Sigmoid colon (tissue), 7 donors: ENCODE data around the gene MANBA. TPM values are rescaled to one million over a fixed set of nuclear protein-coding genes. Genes with fewer than 3 reads are reported as not detected.

ENCODE experiments used
- DNase-seq: peaks from one replicate; pipeline ENCODE4 v3.0.0-alpha.2; 2019
- H3K27ac ChIP-seq, 4 donors: fragments of 200-600 bp; sonication (generic); one replicate each; pipeline ENCODE4 v1.5.1; 2016 to 2019; ENCODE audit warnings: mild to moderate bottlenecking in 1 of 4
- H3K27me3 ChIP-seq, 3 donors: fragments of 200-600 bp; sonication (generic); one replicate each; pipeline ENCODE4 v1.5.1; 2019; ENCODE audit warnings: mild to moderate bottlenecking in 1 of 3
- H3K36me3 ChIP-seq, 4 donors: fragments of 200-600 bp; sonication (generic); one replicate each; pipeline ENCODE4 v1.5.1; 2016 to 2019
- H3K4me1 ChIP-seq, 4 donors: fragments of 200-600 bp; sonication (generic); one replicate each; pipeline ENCODE4 v1.5.1; 2017 to 2019
- H3K4me3 ChIP-seq, 4 donors: fragments of 200-600 bp; sonication (generic); one replicate each; pipeline ENCODE4 v1.5.1; 2017 to 2019; ENCODE audit warnings: mild to moderate bottlenecking in 2 of 4, moderate library complexity in 1 of 4
- H3K9me3 ChIP-seq, 4 donors: fragments of 200-600 bp in 3 of 4; sonication (generic) in 3 of 4; one replicate each; pipeline versions ENCODE4 v1.5.1 to v1.6.1; 2013 to 2019
- EP300 ChIP-seq, 4 donors: sonication (generic); formaldehyde crosslinking; IDR thresholded peaks; one replicate each; pipeline ENCODE4 v1.6.1; 2017; ENCODE audit warnings: antibody characterized with exemption in 4 of 4
- POLR2A ChIP-seq, 2 donors: fragments of 450-650 bp; IDR thresholded peaks; one replicate each; pipeline ENCODE4 v1.6.1; 2016; ENCODE audit warnings: antibody characterized with exemption in 2 of 2, mild to moderate bottlenecking in 2 of 2, moderate library complexity in 2 of 2
- POLR2AphosphoS5 ChIP-seq, 4 donors: sonication (generic); formaldehyde crosslinking; IDR thresholded peaks; one replicate each; pipeline ENCODE4 v1.6.1; 2017; ENCODE audit warnings: antibody characterized with exemption in 4 of 4
- WGBS, 2 donors: extraction: QIAGEN DNeasy Blood & Tissue Kit; methylation state at CpG; one replicate each; pipeline ENCODE4 v1.1.7; 2013; 5-methylcytosine and 5-hydroxymethylcytosine counted together
- intact Hi-C: fragments of 100-400 bp; cut with DNase I; formaldehyde crosslinking; loops from one replicate; pipeline ENCODE4 v1.15.1; 2023
- polyA plus RNA-seq, 3 donors: library from polyadenylated mRNA; stranded (reverse); fragments of 200-250 nt; gene quantifications; one replicate each; pipeline ENCODE4 v1.2.3, GENCODE V29; 2013
- total RNA-seq, 4 donors: library from RNA; depleted of rRNA; stranded (reverse); fragments of >200 nt; gene quantifications; one replicate each; pipeline ENCODE4 v1.1.0, GENCODE V29; 2016
- TF ChIP-seq, protein P1 (sequence below), 4 experiments: fragments of 450-650 bp in 3 of 4; fragments of 200-600 bp in 1 of 4; IDR thresholded peaks; one replicate each; pipeline ENCODE4 v1.5.1; 2016 to 2019; ENCODE audit warnings: antibody characterized with exemption in 4 of 4, mild to moderate bottlenecking in 3 of 4, moderate library complexity in 2 of 4
- donor health status: healthy with polysubstance abuse.
- donor health status: Bipolar disorder and iron deficiency.
- donor health status: healthy.

The MANBA gene
- total and polyA plus RNA-seq, 7 donors = 8.4 to 47.4 (median 25.3) TPM

DNA sequence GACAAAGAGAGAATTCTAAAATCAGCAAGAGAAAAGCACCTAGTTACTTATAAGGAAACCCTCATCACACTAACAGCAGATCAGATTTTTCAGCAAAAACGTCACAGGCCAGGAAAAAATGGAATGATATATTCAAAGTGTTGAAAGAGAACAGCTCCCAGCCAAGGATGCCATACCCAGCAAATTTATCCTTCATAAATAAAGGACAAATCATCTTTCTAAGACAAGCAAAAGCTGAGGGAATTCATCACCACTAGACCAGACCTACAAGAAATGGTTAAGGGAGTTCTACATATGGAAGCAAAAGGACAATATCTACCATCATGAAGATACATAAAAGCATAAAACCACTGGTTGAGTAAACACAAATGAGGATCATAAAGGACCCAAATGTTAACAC lies 53.6 kb downstream of the MANBA start:
- no peaks in the 10 kb centered on the region for H3K36me3 ChIP-seq
- no peak overlapping the region for H3K27ac ChIP-seq
- intact Hi-C loops = no loop called here
- no peaks in the 10 kb centered on the region for H3K27me3 ChIP-seq
- no peak overlapping the region for H3K4me3 ChIP-seq
- H3K9me3 ChIP-seq = no peaks in the 10 kb centered on the region
- 86 to 98% methylated on average over 1 of the region's 1 CpG for WGBS, 2 donors
- no peak for DNase-seq
- no peaks in the 10 kb centered on the region for H3K4me1 ChIP-seq
- TF ChIP-seq POLR2AphosphoS5 (IDR thresholded peaks at IDR 0.05) = no peak
- no peak for TF ChIP-seq POLR2A (IDR thresholded peaks at IDR 0.05)
- TF ChIP-seq EP300 (IDR thresholded peaks at IDR 0.05) = no peak
- TF ChIP-seq, protein P1, sequence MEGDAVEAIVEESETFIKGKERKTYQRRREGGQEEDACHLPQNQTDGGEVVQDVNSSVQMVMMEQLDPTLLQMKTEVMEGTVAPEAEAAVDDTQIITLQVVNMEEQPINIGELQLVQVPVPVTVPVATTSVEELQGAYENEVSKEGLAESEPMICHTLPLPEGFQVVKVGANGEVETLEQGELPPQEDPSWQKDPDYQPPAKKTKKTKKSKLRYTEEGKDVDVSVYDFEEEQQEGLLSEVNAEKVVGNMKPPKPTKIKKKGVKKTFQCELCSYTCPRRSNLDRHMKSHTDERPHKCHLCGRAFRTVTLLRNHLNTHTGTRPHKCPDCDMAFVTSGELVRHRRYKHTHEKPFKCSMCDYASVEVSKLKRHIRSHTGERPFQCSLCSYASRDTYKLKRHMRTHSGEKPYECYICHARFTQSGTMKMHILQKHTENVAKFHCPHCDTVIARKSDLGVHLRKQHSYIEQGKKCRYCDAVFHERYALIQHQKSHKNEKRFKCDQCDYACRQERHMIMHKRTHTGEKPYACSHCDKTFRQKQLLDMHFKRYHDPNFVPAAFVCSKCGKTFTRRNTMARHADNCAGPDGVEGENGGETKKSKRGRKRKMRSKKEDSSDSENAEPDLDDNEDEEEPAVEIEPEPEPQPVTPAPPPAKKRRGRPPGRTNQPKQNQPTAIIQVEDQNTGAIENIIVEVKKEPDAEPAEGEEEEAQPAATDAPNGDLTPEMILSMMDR (IDR thresholded peaks at IDR 0.05) = no peak

DNA sequence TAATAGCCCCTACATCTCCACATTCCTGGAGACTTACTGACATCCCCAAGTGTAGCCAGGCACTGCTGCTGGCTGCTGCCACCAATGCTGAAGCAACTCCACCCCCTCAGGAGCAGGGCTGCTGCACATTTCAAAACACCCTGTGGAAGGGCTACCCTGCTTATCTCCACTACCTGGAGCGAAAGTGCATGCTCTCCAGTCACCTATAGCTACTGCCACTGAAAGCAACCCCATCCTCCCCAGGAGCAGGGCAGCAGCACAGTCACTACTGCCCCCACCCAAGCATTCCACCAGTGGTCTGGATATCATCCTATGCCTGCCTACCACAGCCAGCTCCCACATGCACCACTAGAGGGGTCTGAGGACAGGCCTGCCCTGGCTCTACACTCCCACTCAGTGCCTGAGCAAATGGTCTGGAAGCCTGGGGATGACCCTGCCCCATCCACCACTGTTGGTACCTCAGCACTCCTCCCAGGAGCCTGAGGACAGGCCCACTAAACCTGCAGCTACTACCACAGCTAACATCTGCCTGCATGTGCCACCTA lies 55.3 kb downstream of the MANBA start:
- no peak for TF ChIP-seq POLR2A (IDR thresholded peaks at IDR 0.05)
- no peaks in the 10 kb centered on the region for H3K36me3 ChIP-seq
- no peak for DNase-seq
- H3K4me1 ChIP-seq = no peaks in the 10 kb centered on the region
- H3K27me3 ChIP-seq = no peaks in the 10 kb centered on the region
- WGBS, 2 donors = 91 to 98% methylated on average over 1 of the region's 1 CpG
- no peak overlapping the region for H3K27ac ChIP-seq
- no peaks in the 10 kb centered on the region for H3K9me3 ChIP-seq
- no peak overlapping the region for H3K4me3 ChIP-seq
- intact Hi-C loops = no loop called here

DNA sequence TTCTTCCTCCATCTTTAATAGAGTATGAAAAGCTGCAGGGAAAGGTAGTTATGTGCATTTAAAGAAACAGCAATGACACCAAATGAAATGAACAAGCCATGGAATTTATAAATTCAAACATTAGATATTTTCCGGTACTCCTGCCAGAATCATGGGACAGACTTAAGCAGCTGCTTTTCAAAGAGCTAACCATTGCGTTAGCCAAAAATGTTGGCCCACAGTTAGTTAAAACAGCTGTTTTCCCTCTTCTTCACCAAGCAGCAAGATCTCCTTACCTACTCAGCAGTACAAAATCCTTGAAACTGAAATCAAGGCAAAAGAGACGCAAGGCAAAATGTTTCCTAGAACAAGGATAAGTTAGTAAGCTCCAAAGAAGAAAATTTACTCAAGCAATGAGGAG lies 64.0 kb downstream of the MANBA start:
- TF ChIP-seq EP300 (IDR thresholded peaks at IDR 0.05) (no peak), POLR2AphosphoS5 (IDR thresholded peaks at IDR 0.05) (peak in 3 of 4 donors; percentile 28 to 44 (median 34))
- Histone ChIP-seq H3K27me3 (no peaks in the 10 kb centered on the region), H3K36me3 (no peaks in the 10 kb centered on the region), H3K4me3 (no peak overlapping the region), H3K9me3 (no peaks in the 10 kb centered on the region), H3K27ac (peak overlapping the region; percentile 8 to 43 (median 22)), H3K4me1 (no peaks in the 10 kb centered on the region)
- DNase-seq = no peak
- WGBS, 2 donors = 76 to 88% methylated on average over 3 of the region's 3 CpGs
- intact Hi-C loops = no loop called here

DNA sequence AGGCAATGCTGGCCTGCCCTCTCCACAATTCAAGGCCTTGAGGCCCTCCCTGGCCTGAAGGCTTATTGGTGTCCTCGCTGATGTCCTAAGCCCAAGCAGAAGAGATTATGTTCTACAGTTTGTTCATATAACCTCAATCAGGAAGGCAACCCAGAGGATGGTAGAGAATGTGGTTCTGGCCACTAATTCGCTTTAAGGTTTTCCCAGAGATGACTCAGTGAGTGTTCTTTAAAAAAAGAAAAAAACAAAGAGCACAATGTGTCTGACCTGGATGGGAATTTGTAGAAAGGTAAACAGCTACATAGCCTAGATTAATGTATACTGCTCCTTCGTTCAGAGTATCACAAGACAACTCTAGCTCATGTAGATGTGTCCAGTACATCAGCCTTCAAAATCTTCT lies 66.0 kb downstream of the MANBA start:
- Histone ChIP-seq H3K4me3 (no peak overlapping the region), H3K36me3 (peaks cover 0 to 9% (median 0%) of the 10 kb centered on the region in 4 donors), H3K4me1 (no peaks in the 10 kb centered on the region), H3K27ac (no peak overlapping the region), H3K9me3 (no peaks in the 10 kb centered on the region), H3K27me3 (no peaks in the 10 kb centered on the region)
- no peak for TF ChIP-seq EP300 (IDR thresholded peaks at IDR 0.05)
- no peak for TF ChIP-seq POLR2AphosphoS5 (IDR thresholded peaks at IDR 0.05)
- no peak for TF ChIP-seq POLR2A (IDR thresholded peaks at IDR 0.05)
- TF ChIP-seq, protein P1 (IDR thresholded peaks at IDR 0.05) = no peak
- intact Hi-C loops = no loop called here
- no peak for DNase-seq
- whole genome bisulfite sequencing, 2 donors = 87 to 92% methylated on average over 3 of the region's 3 CpGs

DNA sequence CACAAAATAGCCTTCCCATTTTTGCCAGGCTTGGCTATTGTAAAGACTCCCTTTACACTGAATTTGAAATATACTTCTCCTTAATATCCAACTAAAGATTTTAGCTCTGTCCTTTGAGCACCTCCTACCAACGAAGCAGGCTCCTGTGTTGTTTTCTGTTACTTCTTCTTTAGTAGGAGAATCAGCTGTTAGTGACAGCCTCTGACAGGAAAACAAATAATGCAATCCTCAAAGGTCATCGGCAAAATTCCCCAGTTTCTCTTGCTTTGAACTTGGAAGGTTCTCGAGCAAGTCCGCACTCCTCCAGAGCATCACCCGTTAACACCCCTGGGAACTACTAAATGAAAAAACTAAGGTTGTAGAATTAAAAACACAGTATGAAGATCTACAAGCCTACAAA lies 66.9 kb downstream of the MANBA start:
- Histone ChIP-seq H3K27ac (no peak overlapping the region), H3K9me3 (no peaks in the 10 kb centered on the region), H3K36me3 (peaks cover 0 to 16% (median 0%) of the 10 kb centered on the region in 4 donors), H3K27me3 (no peaks in the 10 kb centered on the region), H3K4me3 (no peak overlapping the region), H3K4me1 (no peaks in the 10 kb centered on the region)
- no peak for TF ChIP-seq POLR2AphosphoS5 (IDR thresholded peaks at IDR 0.05)
- TF ChIP-seq, protein P1 (IDR thresholded peaks at IDR 0.05) = no peak
- no peak for TF ChIP-seq POLR2A (IDR thresholded peaks at IDR 0.05)
- no peak for TF ChIP-seq EP300 (IDR thresholded peaks at IDR 0.05)
- intact Hi-C loops = no loop called here
- 93 to 95% methylated on average over 5 of the region's 5 CpGs for WGBS, 2 donors
- DNase-seq = no peak

DNA sequence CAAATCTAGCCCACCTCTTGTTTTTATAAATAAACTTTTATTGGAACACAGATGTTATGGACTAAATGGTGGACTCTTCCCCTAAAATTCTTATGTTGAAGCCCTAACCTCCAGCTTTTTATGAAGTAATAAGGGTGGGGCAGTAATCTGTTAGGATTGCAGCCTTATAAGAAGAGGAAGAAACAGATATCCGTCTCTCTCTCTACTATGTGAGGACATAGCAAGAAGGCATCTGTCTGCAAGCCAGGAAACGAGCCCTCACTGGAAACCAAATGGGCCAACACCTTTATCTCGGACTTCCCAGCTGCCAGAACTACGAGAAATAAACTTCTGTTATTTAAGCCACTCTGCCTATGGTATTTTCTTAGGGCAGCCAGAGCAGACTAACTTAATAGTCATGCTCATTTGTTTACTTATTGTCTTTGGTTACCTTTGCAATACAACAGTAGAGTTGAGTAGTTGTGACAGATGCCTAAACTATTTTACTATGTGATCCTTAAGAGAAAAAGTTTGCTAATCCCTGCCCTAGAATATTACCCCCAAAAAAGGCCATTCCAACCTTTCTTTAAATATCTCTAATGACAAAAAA lies 67.4 kb downstream of the MANBA start:
- WGBS, 2 donors = 88 to 90% methylated on average over 4 of the region's 4 CpGs
- no peak for DNase-seq
- H3K9me3 ChIP-seq = no peaks in the 10 kb centered on the region
- TF ChIP-seq, protein P1 (IDR thresholded peaks at IDR 0.05) = no peak
- TF ChIP-seq POLR2AphosphoS5 (IDR thresholded peaks at IDR 0.05) (no peak), POLR2A (IDR thresholded peaks at IDR 0.05) (no peak), EP300 (IDR thresholded peaks at IDR 0.05) (no peak)
- no peaks in the 10 kb centered on the region for H3K4me1 ChIP-seq
- intact Hi-C loops = no loop called here
- no peaks in the 10 kb centered on the region for H3K27me3 ChIP-seq
- no peak overlapping the region for H3K4me3 ChIP-seq
- peaks cover 0 to 22% (median 0%) of the 10 kb centered on the region in 4 donors for H3K36me3 ChIP-seq
- H3K27ac ChIP-seq = no peak overlapping the region
